Naive thymus-derived CD4-positive, alpha-beta T cell (primary cell): ENCODE data around the gene MYO16. TPM values are rescaled to one million over a fixed set of nuclear protein-coding genes. Genes with fewer than 3 reads are reported as not detected.

Source experiments
- ATAC-seq: fragments of 150-1000 bp; cut with Tn5 transposase; 2 replicates; pipeline ENCODE4 v1.10.0; 2021; ENCODE audit warnings: mild to moderate bottlenecking, moderate library complexity
- CTCF ChIA-PET: fragments of 350-600 bp; sonication (Branson Sonifier 250); formaldehyde crosslinking; loops from one replicate; lab custom pipeline; 2021; ENCODE audit warnings: antibody characterized with exemption; lab: Charles Lee
- POLR2A ChIA-PET: fragments of 350-600 bp; sonication (Branson Sonifier 250); formaldehyde crosslinking; loops from one replicate; lab custom pipeline; 2021; ENCODE audit warnings: antibody characterized with exemption, inconsistent platforms; lab: Charles Lee
- DNase-seq, 9 donors: peaks; one replicate each; pipeline versions ENCODE4 v3.0.0 to v3.0.0-alpha.2; 2020 to 2022; ENCODE audit warnings: mixed read lengths in 1 of 9
- H3K27ac ChIP-seq: one replicate; pipeline ENCODE4 v1.7.0; 2013; ENCODE audit warnings: mild to moderate bottlenecking, low read depth, low read length, moderate library complexity
- H3K27me3 ChIP-seq, 2 donors: one replicate each; pipeline ENCODE4 v1.7.0; 2013; ENCODE audit warnings: low read length in 2 of 2, mild to moderate bottlenecking in 2 of 2, moderate library complexity in 2 of 2; ENCODE audit not compliant: control insufficient read depth in 2 of 2, insufficient read depth in 2 of 2
- H3K36me3 ChIP-seq, 3 experiments: 1 replicate in 2 of 3; 2 replicates in 1 of 3; pipeline ENCODE4 v1.7.0; 2013; ENCODE audit warnings: low read length in 3 of 3, mild to moderate bottlenecking in 3 of 3, moderate library complexity in 1 of 3; ENCODE audit not compliant: insufficient read depth in 3 of 3, control insufficient read depth in 2 of 3
- H3K4me1 ChIP-seq, 2 donors: one replicate each; pipeline ENCODE4 v1.7.0; 2013; ENCODE audit warnings: low read length in 2 of 2, mild to moderate bottlenecking in 2 of 2, moderate library complexity in 1 of 2; ENCODE audit not compliant: control insufficient read depth in 2 of 2, insufficient read depth in 2 of 2
- H3K4me3 ChIP-seq: 2 replicates; pipeline ENCODE4 v1.7.0; 2013; ENCODE audit warnings: mild to moderate bottlenecking, low read length
- H3K9me3 ChIP-seq, 3 experiments: 1 replicate in 2 of 3; 2 replicates in 1 of 3; pipeline ENCODE4 v1.7.0; 2013; ENCODE audit warnings: low read length in 3 of 3; ENCODE audit not compliant: control insufficient read depth in 2 of 3
- H3K27ac Mint-ChIP-seq, 9 donors: one replicate each; pipeline ENCODE4 v1.8.0; 2020 to 2022; ENCODE audit warnings: mixed read lengths in 9 of 9, mild to moderate bottlenecking in 8 of 9, moderate library complexity in 5 of 9, inconsistent platforms in 2 of 9
- H3K27me3 Mint-ChIP-seq, 5 donors: one replicate each; pipeline ENCODE4 v1.8.0; 2021 to 2022; ENCODE audit warnings: mixed read lengths in 5 of 5, mild to moderate bottlenecking in 1 of 5
- H3K36me3 Mint-ChIP-seq, 5 donors: one replicate each; pipeline ENCODE4 v1.8.0; 2020 to 2022; ENCODE audit warnings: mixed read lengths in 5 of 5, mild to moderate bottlenecking in 3 of 5, inconsistent platforms in 1 of 5
- H3K4me1 Mint-ChIP-seq, 7 donors: one replicate each; pipeline ENCODE4 v1.8.0; 2020 to 2022; ENCODE audit warnings: mixed read lengths in 7 of 7, mild to moderate bottlenecking in 3 of 7, inconsistent platforms in 1 of 7
- H3K4me3 Mint-ChIP-seq, 10 donors: one replicate each; pipeline ENCODE4 v1.8.0; 2020 to 2022; ENCODE audit warnings: mild to moderate bottlenecking in 10 of 10, mixed read lengths in 10 of 10, moderate library complexity in 6 of 10, inconsistent platforms in 2 of 10
- H3K9me3 Mint-ChIP-seq, 11 donors: one replicate each; pipeline ENCODE4 v1.8.0; 2020 to 2022; ENCODE audit warnings: mixed read lengths in 11 of 11, mild to moderate bottlenecking in 4 of 11, inconsistent platforms in 1 of 11, moderate library complexity in 1 of 11
- intact Hi-C, 2 donors: fragments of 100-400 bp; cut with micrococcal nuclease; formaldehyde crosslinking; loops; one replicate each; pipeline ENCODE4 v1.15.1; 2023
- polyA plus RNA-seq, 2 donors: library from polyadenylated mRNA; unstranded; fragments of 300-500 nt; fragmentation: Illumina TruSeq; gene quantifications; one replicate each; pipeline ENCODE4 v1.2.3, GENCODE V29; 2021
- total RNA-seq, 6 experiments: library from RNA in 5 of 6; stranded (reverse) in 5 of 6; gene quantifications; 1 replicate in 5 of 6; 2 replicates in 1 of 6; pipeline ENCODE4 v1.2.3 and lab custom pipeline; 2021 to 2026

MYO16 gene
- total and polyA plus RNA-seq, 7 experiments from 2014 or later, result 0.10 to 1.4 (median 1.4) TPM; not detected in 4

GRCh38 chr13:108768035-108768434 lies 138.6 kb downstream of the MYO16 start:
- H3K27me3 ChIP-seq, result peaks cover 0 to 2% of the 10 kb centered on the region in 2 donors
- Mint-ChIP-seq H3K36me3 (no peaks in the 10 kb centered on the region), H3K4me3 (no peak overlapping the region), H3K27me3 (peaks cover 0 to 26% (median 5%) of the 10 kb centered on the region in 5 donors), H3K4me1 (no peaks in the 10 kb centered on the region), H3K9me3 (peaks cover 0 to 3% (median 0%) of the 10 kb centered on the region in 11 donors), H3K27ac (no peak overlapping the region)
- H3K4me3 ChIP-seq, result no peak overlapping the region
- CTCF ChIA-PET, result no interaction called here
- H3K4me1 ChIP-seq, result no peaks in the 10 kb centered on the region
- POLR2A ChIA-PET, result no interaction called here
- intact Hi-C loops, result no loop called here
- DNase-seq (no peak), ATAC-seq (no peak)
- no peaks in the 10 kb centered on the region for H3K9me3 ChIP-seq
- H3K36me3 ChIP-seq, result no peaks in the 10 kb centered on the region
- no peak overlapping the region for H3K27ac ChIP-seq

- ATAC-seq (no peak), DNase-seq (no peak)
- POLR2A ChIA-PET, result no interaction called here
- no peak overlapping the region for H3K27ac Mint-ChIP-seq
- CTCF ChIA-PET, result no interaction called here
- no peak overlapping the region for H3K27ac ChIP-seq
- peaks cover 0 to 19% (median 0%) of the 10 kb centered on the region in 5 donors for H3K27me3 Mint-ChIP-seq
- no peaks in the 10 kb centered on the region for H3K9me3 ChIP-seq
- no peaks in the 10 kb centered on the region for H3K4me1 Mint-ChIP-seq
- no peaks in the 10 kb centered on the region for H3K36me3 Mint-ChIP-seq
- peaks cover 0 to 3% of the 10 kb centered on the region in 2 donors for H3K27me3 ChIP-seq
- peaks cover 0 to 3% (median 0%) of the 10 kb centered on the region in 11 donors for H3K9me3 Mint-ChIP-seq
- no peak overlapping the region for H3K4me3 Mint-ChIP-seq
- H3K36me3 ChIP-seq, result no peaks in the 10 kb centered on the region
- no peaks in the 10 kb centered on the region for H3K4me1 ChIP-seq
- no peak overlapping the region for H3K4me3 ChIP-seq
- intact Hi-C loops, result no loop called here
Measured at GRCh38 chr13:108769213-108770070, 140.0 kb downstream of the MYO16 start.

GRCh38 chr13:108775597-108775996 lies 146.2 kb downstream of the MYO16 start:
- H3K4me1 Mint-ChIP-seq, result no peaks in the 10 kb centered on the region
- no peaks in the 10 kb centered on the region for H3K36me3 Mint-ChIP-seq
- ATAC-seq (no peak), DNase-seq (no peak)
- Histone ChIP-seq H3K36me3 (no peaks in the 10 kb centered on the region), H3K27ac (no peak overlapping the region), H3K4me3 (no peak overlapping the region), H3K27me3 (peaks cover 0 to 3% of the 10 kb centered on the region in 2 donors), H3K4me1 (no peaks in the 10 kb centered on the region), H3K9me3 (no peaks in the 10 kb centered on the region)
- H3K27ac Mint-ChIP-seq, result no peak overlapping the region
- H3K9me3 Mint-ChIP-seq, result peaks cover 0 to 3% (median 0%) of the 10 kb centered on the region in 11 donors
- ChIA-PET POLR2A (no interaction called here), CTCF (no interaction called here)
- no peak overlapping the region for H3K4me3 Mint-ChIP-seq
- intact Hi-C loops, result no loop called here
- H3K27me3 Mint-ChIP-seq, result peaks cover 0 to 12% (median 8%) of the 10 kb centered on the region in 5 donors

GRCh38 chr13:108776650-108777049 lies 147.2 kb downstream of the MYO16 start:
- no peak for DNase-seq
- Histone ChIP-seq H3K27ac (no peak overlapping the region), H3K36me3 (no peaks in the 10 kb centered on the region), H3K4me1 (no peaks in the 10 kb centered on the region), H3K27me3 (peaks cover 0 to 3% of the 10 kb centered on the region in 2 donors), H3K9me3 (no peaks in the 10 kb centered on the region), H3K4me3 (no peak overlapping the region)
- Mint-ChIP-seq H3K4me3 (no peak overlapping the region), H3K9me3 (peaks cover 0 to 2% (median 0%) of the 10 kb centered on the region in 11 donors), H3K27me3 (peaks cover 0 to 10% (median 8%) of the 10 kb centered on the region in 5 donors), H3K27ac (no peak overlapping the region), H3K4me1 (no peaks in the 10 kb centered on the region), H3K36me3 (no peaks in the 10 kb centered on the region)
- intact Hi-C loops, result no loop called here
- POLR2A ChIA-PET, result no interaction called here
- ATAC-seq, result no peak
- CTCF ChIA-PET, result no interaction called here

- Mint-ChIP-seq H3K9me3 (peaks cover 0 to 3% (median 0%) of the 10 kb centered on the region in 11 donors), H3K4me3 (no peak overlapping the region), H3K27ac (no peak overlapping the region), H3K27me3 (peaks cover 0 to 8% (median 3%) of the 10 kb centered on the region in 5 donors), H3K4me1 (no peaks in the 10 kb centered on the region), H3K36me3 (no peaks in the 10 kb centered on the region)
- POLR2A ChIA-PET, result no interaction called here
- no peaks in the 10 kb centered on the region for H3K36me3 ChIP-seq
- intact Hi-C loops, result no loop called here
- H3K4me1 ChIP-seq, result no peaks in the 10 kb centered on the region
- H3K27ac ChIP-seq, result no peak overlapping the region
- DNase-seq, result no peak
- CTCF ChIA-PET, result no interaction called here
- H3K4me3 ChIP-seq, result no peak overlapping the region
- no peak for ATAC-seq
- H3K9me3 ChIP-seq, result no peaks in the 10 kb centered on the region
- H3K27me3 ChIP-seq, result peaks cover 0 to 3% of the 10 kb centered on the region in 2 donors
Measured at GRCh38 chr13:108777421-108778420, 148.3 kb downstream of the MYO16 start.

GRCh38 chr13:108779308-108779707 lies 149.9 kb downstream of the MYO16 start:
- no peak for DNase-seq
- no peaks in the 10 kb centered on the region for H3K36me3 Mint-ChIP-seq
- H3K4me1 ChIP-seq, result no peaks in the 10 kb centered on the region
- no peaks in the 10 kb centered on the region for H3K4me1 Mint-ChIP-seq
- POLR2A ChIA-PET, result no interaction called here
- no peak overlapping the region for H3K27ac Mint-ChIP-seq
- ATAC-seq, result no peak
- H3K27me3 Mint-ChIP-seq, result peaks cover 0 to 8% (median 3%) of the 10 kb centered on the region in 5 donors
- no peaks in the 10 kb centered on the region for H3K27me3 ChIP-seq
- H3K4me3 ChIP-seq, result no peak overlapping the region
- H3K4me3 Mint-ChIP-seq, result no peak overlapping the region
- H3K9me3 Mint-ChIP-seq, result peaks cover 0 to 3% (median 0%) of the 10 kb centered on the region in 11 donors
- no peaks in the 10 kb centered on the region for H3K9me3 ChIP-seq
- H3K36me3 ChIP-seq, result no peaks in the 10 kb centered on the region
- CTCF ChIA-PET, result no interaction called here
- intact Hi-C loops, result no loop called here
- no peak overlapping the region for H3K27ac ChIP-seq
